DMS153 treated with DMSO at 0.1 percent for 48 hours (cell line): Measurements from ENCODE around the gene SEC24B.
"Not testable (repeated sequence)": the region's sequence is repeated elsewhere in the genome, so short reads cannot be mapped to it uniquely, and the experiment has no call there.

ENCODE experiments used
- DNase-seq: peaks from one replicate; lab custom pipeline; 2025; ENCODE audit not compliant: unreplicated experiment; lab: John Stamatoyannopoulos, UW

SEC24B gene

DNA sequence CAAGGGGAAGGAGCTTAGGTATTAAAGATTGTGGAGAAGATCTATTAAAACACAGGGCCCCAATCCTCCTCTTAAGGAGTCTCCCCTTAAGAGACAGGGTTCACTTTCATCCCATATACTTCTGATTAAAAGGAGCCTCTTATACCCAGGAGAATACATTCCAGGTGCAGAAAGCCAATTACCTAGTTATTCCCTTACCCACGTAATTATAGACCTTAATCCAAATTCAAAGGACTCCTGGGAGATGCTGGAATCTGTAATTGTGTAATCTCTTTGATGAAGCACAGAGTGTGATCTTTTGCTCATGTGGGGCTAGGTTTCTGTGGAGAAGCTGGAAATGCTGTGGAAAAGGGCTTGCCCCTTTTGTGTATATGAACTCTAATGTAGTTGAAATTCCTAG lies 1.4 kb upstream of the SEC24B start:
- DNase-seq = no peak

DNA sequence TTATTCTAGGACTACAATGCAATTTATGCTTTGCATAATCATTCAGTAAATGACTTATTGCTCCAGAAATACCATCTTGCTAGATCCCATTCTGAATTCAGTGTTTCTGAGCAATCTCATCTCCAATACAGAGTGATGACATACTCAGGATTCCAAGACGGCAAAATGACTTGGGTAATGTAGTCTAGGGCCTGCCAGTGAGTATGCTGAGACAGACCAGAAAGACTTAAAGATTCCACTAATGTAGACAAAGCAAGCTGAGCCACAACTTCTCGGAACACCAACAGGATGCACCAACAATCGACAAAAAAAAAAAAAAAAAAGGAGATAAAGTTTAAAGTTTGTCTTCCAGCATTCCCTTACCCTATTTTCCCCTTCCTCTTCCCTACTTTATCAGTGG lies 919 bp upstream of the SEC24B start:
- DNase-seq = no peak

DNA sequence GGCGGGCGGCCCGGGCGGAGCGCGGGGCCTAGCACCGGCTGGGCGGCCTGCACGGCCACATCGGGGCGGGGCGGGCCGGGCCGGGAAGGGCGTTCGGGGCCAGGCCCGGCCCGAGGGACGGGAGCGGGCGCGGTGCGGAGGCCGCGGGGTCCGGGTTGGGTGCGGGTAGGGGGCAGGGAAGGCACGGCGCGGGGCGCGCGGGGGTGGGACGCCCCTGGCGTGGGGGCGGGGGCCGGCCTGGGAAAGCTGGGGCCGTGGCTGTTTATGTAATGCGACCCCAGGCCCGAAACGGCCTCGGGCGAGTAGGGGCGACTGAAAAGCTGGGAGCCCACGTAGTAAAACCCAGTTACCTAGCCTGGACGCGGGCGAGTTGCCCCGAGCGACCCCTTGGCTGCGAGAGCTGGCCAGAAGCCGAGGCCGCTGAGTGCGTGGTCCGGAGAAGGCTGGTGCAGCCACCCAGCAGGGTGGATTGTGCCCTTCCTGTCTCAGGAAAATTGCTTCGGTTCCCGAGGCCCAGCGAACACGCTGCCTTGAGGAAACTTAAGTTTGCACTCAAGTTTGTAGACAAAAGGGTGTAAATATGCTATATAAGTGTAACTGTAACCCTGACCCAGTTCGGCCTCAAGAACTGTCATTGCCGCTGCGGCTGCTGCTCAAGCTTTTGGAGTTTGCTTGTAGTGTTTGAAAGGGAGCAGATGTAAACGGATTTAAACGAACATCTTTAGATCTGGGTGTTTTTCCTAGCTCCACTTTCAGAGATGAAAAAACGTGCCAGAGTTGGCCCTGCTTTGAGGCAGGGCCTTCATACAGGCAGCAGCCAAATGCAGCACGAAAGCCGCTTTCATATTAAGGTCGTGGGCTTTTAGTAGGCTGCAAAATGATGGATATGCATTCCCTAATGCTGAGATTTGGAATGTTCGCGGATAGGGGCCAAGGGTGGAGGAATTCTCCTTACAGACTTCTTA lies 674 bp downstream of the SEC24B start:
- no peak for DNase-seq

DNA sequence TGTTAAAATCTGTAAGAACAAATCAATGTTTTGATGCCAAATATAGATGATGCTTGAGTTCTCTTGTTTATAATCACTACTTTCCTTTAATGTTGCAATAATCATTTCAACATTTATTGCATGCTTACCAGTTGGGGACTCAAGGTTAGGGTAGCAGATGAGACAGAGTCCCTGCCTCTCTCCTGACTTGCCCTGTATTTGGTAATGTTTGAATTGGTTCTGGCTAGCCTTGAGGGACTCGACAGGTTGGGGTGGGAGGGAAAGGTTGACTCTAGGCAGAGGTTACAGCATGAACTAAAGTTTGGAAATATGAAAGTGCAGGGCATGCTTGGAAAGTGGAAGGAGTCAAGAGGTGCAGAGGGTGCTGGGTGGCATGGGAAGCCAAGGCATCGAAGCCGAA lies 2.0 kb downstream of the SEC24B start:
- DNase-seq = no peak

DNA sequence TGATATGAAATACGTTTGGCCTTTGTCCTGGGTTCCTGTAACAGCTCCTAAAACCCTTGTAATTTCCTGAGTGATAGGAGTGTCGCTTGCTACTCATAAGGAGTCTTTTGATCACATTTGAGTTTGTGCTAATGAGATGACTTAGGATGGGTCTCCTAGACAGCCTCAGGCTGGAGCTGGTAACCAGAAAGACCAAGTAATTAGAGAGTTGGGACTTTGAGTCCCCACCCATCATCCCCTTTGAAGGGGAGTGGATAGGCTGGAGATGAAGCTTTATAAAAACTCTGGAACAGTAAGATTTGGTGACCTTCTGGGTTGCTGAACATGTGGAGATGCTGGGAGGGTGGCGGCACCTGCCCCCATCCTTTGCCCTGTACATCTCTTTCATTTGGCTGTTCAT lies 2.9 kb downstream of the SEC24B start:
- DNase-seq = no peak

DNA sequence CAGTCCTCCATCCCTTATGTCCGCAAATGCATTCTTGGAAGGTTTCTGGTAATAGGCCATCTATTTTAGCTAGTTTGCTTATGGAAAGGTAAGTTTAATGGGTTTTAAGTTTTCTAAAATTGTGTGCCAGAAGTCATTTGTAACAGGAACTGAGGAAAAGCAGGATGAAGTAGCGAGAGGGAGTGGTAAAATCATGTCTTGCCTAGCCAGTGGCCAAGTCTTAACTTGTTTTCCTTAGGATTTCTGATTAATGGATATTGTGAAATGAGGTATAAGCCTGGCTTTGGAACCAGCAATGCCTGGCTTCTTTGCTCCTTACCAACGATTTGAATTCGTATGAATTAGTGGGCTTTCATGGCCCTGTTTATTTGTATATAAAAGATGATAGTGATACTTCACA lies 7.3 kb downstream of the SEC24B start:
- DNase-seq = no peak

DNA sequence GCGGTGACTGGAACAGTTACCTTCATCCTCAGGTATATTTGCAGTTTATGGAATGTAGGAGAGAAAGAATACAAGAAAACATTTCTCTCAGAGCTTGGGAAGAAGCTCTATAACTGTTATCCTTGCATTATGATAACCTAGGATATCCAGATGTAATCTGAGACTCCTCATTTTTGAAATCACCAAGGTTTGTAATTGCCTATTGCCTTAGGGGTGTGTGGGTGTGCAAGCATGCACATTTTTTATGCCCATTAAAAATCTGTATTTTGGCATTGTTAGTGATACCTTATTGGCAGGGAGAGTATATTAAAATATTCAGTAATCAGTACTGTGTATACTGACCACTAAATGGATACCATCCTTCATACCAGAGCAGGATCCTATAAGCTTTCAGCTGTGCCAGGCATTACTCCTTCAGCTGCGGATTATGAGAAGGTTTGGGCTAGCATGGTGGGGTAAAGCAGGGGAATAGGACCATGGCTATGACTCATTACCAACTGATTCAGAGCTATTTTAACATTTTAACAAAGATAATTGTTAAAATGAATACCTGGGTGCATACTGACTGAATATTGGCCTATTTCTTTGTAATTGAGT lies 8.3 kb downstream of the SEC24B start:
- no peak for DNase-seq

DNA sequence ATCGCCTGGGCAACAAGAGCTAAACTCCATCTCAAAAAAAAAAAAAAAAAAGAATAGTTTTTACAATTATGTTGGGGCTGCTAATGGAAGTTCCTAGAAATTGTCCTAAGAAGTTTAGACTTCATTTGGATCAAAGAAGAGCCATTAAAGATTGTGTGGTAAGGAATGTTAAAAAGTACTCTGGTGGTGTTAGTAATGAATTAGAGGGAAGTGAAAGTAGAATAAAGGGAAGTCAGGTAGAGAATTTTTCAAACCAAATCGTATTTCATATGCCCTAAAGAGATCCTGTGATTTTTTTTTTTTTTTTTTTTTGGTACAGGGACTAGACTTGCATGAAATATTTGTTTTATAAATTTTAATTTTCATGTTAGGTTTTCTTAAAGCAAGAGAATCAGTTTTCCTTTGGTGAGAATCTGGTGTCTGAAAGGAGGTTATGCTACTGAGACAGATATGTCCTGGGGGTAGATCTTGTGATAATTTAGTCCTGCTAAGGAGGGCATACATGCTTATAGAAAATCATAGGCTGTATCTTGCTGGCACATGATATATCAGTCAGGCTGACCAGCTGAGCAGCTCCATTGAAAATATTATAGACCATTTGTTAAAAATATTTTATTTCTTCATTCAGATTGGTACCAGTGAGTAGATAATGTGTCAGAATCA lies 10.7 kb downstream of the SEC24B start:
- DNase-seq = no peak

DNA sequence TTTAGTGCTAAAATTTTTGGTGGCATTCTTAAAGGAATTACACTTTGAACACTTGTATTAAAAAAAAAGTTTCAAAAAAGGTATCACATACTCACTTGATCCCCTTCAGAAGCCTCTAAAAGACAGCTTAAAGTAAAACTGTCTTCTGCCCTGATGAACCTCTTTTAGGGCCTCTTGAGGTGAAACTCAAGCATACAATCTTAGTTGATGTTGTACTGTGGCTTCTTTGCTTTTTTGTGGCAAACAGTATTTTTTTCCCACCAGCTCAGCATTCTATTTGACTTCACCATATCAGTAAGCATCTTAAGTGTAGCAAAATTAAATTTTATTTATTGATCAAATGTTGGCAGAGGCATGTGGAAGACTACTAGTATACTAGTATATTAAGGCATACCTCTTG lies 13.7 kb downstream of the SEC24B start:
- no peak for DNase-seq

DNA sequence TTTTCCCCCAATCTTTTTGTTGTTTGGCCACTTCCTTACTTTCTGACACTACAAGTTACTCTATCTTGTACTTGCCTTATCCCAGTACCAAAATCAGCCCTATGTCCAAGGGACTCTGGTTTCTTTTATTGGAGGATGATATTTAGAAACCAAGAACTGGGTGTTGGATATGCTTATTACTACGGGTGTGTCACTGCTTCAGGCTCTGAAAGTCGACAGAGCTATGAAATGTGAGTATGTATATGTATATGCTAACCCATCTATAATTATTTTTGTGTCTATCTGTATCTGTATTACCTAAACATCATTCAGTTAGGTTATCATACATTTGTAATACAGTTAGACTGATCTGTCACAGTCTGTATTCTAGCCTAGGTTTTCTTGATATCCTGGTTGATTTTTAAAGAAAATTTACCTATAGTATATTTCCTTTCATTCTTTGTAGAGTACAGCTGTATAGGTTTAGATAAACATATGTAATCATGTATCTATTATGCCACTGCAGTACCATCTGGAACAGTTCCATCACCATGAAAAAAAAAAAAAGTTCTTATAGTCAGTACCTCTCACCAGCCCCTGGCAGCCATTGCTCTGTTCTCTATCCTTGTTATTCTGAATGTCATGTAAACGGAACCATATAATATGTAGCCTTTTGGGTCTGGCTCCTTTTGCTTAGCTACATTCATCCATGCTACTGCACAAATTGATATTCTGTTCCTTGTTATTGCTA lies 18.1 kb downstream of the SEC24B start:
- no peak for DNase-seq

DNA sequence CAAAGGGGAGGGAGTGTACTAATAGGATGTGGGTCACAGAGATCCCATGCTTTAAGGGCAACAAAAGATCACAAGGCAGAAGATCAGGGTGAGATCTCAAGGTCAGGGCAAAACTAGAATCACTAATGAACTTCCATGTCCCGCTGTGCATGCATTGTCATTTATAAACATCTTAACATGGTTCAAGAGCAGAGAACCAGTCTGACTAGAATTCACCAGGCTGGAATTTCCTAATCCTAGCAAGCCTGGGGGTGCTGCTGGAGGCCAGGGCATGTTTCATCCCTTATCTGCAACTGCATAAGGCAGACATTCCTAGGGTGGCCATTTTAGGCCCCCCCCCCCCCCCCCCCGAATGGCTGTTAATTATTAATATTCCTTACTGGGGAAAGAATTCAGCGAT lies 19.5 kb downstream of the SEC24B start:
- DNase-seq = not testable (repeated sequence)

DNA sequence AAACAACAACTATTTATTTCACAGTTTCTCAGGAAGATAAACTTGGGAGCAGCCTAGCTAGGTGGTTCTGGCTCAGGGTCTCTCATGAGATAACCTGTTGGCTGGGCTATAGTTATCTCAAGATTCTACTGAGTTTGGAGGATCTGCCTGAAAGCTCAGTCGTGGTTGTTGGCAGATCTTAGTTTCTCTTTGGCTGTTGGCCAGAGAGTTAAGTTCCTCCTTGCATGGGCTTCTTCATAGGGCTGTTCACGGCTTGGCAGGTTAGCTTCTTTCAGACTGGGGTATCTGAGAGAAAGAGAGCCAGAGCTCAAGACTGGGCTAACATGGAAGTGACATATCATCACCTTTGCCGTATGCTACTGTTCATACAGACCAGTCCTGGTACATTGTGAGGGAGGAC lies 28.7 kb downstream of the SEC24B start:
- DNase-seq = no peak

DNA sequence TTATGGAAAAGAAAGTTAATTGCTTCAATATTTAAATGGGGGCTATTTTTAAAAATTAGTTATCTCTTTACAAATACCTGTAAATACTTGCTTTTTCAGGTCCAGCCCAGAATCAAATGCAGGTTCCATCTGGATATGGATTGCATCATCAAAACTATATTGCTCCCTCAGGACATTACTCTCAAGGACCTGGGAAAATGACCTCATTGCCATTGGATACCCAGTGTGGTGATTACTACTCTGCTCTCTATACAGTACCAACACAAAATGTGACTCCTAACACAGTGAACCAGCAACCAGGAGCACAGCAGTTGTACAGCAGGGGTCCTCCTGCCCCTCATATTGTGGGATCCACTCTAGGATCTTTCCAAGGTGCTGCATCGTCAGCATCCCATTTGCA lies 29.2 kb downstream of the SEC24B start:
- DNase-seq = no peak

DNA sequence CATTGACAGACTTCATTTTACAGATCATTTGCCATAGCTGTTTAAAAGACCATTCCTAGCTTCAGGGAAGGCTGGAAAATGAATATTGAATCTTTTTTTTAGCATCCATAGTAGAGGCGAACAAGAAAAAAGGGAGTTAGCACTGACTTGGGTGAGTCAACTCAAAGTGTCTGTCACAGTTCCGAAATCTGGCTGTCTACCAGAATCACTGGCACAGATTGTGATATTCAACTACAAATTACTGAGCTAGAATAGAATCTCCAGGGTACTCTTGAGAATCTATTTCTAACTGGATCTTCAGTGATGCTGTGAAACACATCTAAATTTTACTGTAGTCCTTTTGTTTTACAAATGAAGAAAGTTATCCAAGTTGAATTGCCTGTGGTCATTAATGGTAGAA lies 31.5 kb downstream of the SEC24B start:
- DNase-seq = no peak

DNA sequence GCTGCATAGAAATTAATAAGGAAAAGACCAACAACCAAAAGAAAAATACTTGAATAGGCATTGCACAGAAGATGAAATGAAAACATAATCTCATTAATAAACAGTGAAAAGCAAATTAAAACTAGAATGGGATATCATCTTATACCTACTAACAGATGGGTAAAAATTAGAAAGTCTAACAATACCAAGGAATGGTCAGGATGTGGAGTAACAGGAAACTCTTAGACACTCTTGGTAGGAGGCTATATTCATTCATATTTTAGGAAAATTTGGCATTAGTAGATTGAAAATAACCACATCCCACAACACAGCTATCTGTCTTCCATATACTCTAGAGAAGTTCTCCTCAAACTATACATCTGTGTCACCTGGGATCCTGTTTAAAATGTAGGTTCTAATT lies 36.3 kb downstream of the SEC24B start:
- DNase-seq = no peak

DNA sequence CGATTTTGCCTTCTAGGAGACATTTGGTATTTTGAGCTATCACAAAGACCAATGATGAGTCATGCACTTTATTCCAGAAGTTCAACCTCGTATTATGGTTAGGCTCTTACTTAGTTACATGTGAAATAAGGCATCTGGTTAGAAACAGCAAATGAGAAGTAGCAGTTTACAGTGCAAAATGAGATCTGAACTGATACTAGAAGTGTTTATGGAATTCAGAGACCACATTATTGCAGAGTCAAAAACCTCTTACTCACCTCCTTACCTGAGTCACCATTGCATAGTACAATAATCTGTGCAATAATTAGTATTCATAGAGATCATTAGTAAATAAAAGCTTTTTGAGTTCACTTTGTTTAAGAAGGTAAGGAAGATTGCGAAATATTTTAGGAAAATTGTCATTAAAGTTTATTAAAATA lies 38.7 kb downstream of the SEC24B start:
- DNase-seq = no peak

DNA sequence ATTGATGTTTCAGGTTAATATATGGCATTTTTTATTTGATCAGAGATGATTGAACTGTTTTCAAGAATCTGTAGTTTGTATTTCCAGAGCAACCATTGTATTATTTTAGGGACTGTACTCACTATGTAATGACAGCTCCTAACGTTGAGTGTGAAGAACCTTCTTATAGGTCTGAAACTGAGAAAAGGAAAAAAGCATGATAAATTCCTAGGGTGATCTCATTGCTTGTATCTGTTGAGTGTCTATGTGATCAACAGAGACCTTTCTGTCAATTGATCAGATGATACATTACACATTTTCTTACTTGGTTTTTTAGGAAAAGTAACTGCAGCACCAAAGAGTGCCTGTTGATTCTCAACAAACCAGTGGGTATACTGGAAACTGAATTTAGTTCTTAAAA lies 40.2 kb downstream of the SEC24B start:
- no peak for DNase-seq

DNA sequence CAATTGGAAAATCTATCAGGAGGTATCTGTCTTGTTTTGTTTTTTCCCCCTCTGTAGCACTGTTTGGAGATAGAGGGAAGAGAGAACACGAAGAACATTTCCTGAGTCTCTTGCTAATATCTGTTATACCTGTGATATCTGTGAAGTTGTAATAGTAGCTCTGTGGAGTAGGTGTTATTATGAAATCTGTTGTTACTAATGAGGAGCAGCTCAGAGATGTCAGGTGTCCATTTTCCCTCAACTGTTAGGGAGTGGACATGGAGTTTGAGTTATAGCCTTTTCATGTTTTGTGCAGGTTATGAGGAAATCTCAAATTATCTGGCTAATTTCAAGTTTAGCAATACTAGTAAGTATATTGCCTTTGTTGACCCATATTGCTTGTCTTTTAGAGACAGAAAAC lies 52.4 kb downstream of the SEC24B start:
- no peak for DNase-seq

DNA sequence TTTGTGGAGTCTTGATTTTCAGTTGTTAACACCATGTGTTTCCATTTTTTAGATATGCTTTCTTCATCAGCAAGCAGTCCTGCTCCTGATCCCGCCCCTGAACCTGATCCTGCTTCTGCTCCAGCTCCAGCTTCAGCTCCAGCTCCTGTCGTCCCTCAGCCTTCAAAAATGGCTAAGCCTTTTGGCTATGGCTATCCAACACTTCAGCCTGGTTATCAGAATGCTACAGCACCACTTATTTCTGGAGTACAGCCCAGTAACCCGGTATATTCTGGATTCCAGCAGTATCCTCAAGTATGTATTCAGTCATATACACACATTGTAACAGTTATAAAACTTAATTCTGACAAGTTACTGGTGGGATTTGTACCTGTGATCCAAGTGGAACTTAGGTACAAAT lies 60.9 kb downstream of the SEC24B start:
- DNase-seq = no peak

DNA sequence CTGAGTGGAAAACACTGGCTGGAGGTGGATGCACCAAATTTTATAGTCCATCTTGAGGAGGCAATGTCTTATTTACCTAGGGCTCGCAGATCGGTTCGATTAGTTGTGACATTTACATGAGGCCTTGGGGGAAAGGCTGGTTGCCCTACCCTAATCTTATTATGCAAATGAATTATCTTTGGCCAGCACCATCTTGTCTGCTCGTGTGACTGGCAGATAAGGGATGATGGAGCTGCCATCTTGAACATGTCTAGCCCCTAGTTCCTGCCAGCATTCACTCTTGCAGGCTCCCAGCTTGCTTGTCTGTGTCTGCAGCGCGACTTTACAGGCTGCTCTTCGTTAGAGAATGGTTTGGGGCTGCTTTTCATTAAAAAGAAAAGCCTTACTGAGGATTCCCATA lies 61.9 kb downstream of the SEC24B start:
- DNase-seq = no peak

DNA sequence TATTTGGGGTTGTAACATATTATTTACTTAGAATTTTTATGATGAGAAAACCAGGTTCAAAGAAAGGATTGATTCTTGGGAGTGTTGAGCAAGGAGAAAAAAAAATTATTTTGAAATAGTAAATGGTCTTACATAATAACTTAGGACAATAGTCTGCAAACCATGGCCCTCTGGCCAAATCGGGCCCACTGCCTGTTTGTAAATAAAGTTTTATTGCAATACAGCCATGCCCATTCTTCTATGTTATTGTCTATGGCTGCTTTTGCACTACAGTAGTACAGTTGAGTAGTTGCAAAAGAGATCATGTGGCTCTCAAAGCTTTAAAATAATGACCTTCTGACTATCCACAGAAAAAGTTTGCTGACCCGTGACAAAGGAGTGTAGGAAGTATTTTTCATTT lies 63.3 kb downstream of the SEC24B start:
- no peak for DNase-seq
